ENCODE measurements around the gene ZBTB20.

Gene ZBTB20

GRCh38 chr3:114790752-114791151, 356.3 kb downstream of the ZBTB20 start:
- no peaks in the 10 kb centered on the region for H3K9me3 ChIP-seq (ENCODE audit: insufficient read depth, low read length)
- no peak overlapping the region for H3K4me2 ChIP-seq (ENCODE audit: low read length)
- H3K27me3 ChIP-seq (ENCODE audit: low read depth, low read length) = no peaks in the 10 kb centered on the region
- no peak overlapping the region for H3K27ac ChIP-seq (ENCODE audit: low read length)
- H3K4me1 ChIP-seq (ENCODE audit: low read length) = no peaks in the 10 kb centered on the region
- H4K20me1 ChIP-seq (ENCODE audit: insufficient read depth, low read length) = no peaks in the 10 kb centered on the region
- H3K79me2 ChIP-seq (ENCODE audit: low read length) = no peaks in the 10 kb centered on the region
- no peaks in the 10 kb centered on the region for H3K36me3 ChIP-seq (replicated peaks; ENCODE audit: low read depth, low read length)
- no peak overlapping the region for H3K9ac ChIP-seq (ENCODE audit: low read length)
- H3K4me3 ChIP-seq (ENCODE audit: low read length) = no peak overlapping the region
- TF ChIP-seq CTCF (IDR thresholded peaks at IDR 0.05; ENCODE audit: low read depth, low read length) (no peak), EZH2phosphoT487 (IDR thresholded peaks at IDR 0.05; ENCODE audit: low read depth) (no peak)
- no peak overlapping the region for H2AFZ ChIP-seq (ENCODE audit: low read depth, low read length)

GRCh38 chr3:114789803-114790202, 357.3 kb downstream of the ZBTB20 start:
- Histone ChIP-seq H3K27ac (ENCODE audit: low read length) (no peak overlapping the region), H3K27me3 (ENCODE audit: low read depth, low read length) (no peaks in the 10 kb centered on the region), H4K20me1 (ENCODE audit: insufficient read depth, low read length) (no peaks in the 10 kb centered on the region), H3K79me2 (ENCODE audit: low read length) (no peaks in the 10 kb centered on the region), H3K9ac (ENCODE audit: low read length) (no peak overlapping the region), H3K4me1 (ENCODE audit: low read length) (no peaks in the 10 kb centered on the region), H3K9me3 (ENCODE audit: insufficient read depth, low read length) (no peaks in the 10 kb centered on the region), H3K4me3 (ENCODE audit: low read length) (no peak overlapping the region), H3K4me2 (ENCODE audit: low read length) (no peak overlapping the region), H2AFZ (ENCODE audit: low read depth, low read length) (no peak overlapping the region), H3K36me3 (replicated peaks; ENCODE audit: low read depth, low read length) (no peaks in the 10 kb centered on the region)
- TF ChIP-seq EZH2phosphoT487 (IDR thresholded peaks at IDR 0.05; ENCODE audit: low read depth) = no peak
- TF ChIP-seq CTCF (IDR thresholded peaks at IDR 0.05; ENCODE audit: low read depth, low read length) = no peak

GRCh38 chr3:114775395-114775794, 371.7 kb downstream of the ZBTB20 start:
- no peak overlapping the region for H2AFZ ChIP-seq (ENCODE audit: low read depth, low read length)

GRCh38 chr3:114770874-114771273, 376.2 kb downstream of the ZBTB20 start:
- Histone ChIP-seq H3K36me3 (replicated peaks; ENCODE audit: low read depth, low read length) (peaks cover 3% of the 10 kb centered on the region), H3K4me2 (ENCODE audit: low read length) (no peak overlapping the region), H2AFZ (ENCODE audit: low read depth, low read length) (no peak overlapping the region), H4K20me1 (ENCODE audit: insufficient read depth, low read length) (no peaks in the 10 kb centered on the region), H3K79me2 (ENCODE audit: low read length) (no peaks in the 10 kb centered on the region), H3K4me3 (ENCODE audit: low read length) (no peak overlapping the region), H3K27ac (ENCODE audit: low read length) (no peak overlapping the region), H3K27me3 (ENCODE audit: low read depth, low read length) (no peaks in the 10 kb centered on the region), H3K9me3 (ENCODE audit: insufficient read depth, low read length) (no peaks in the 10 kb centered on the region), H3K4me1 (ENCODE audit: low read length) (no peaks in the 10 kb centered on the region), H3K9ac (ENCODE audit: low read length) (no peak overlapping the region)
- no peak for TF ChIP-seq EZH2phosphoT487 (IDR thresholded peaks at IDR 0.05; ENCODE audit: low read depth)
- TF ChIP-seq CTCF (IDR thresholded peaks at IDR 0.05; ENCODE audit: low read depth, low read length) = no peak

More at GRCh38 chr3:114775395-114775794, 371.7 kb downstream of the ZBTB20 start:
- no peaks in the 10 kb centered on the region for H4K20me1 ChIP-seq (ENCODE audit: insufficient read depth, low read length)
- no peak overlapping the region for H3K4me2 ChIP-seq (ENCODE audit: low read length)
- no peaks in the 10 kb centered on the region for H3K4me1 ChIP-seq (ENCODE audit: low read length)
- peaks cover 3% of the 10 kb centered on the region for H3K36me3 ChIP-seq (replicated peaks; ENCODE audit: low read depth, low read length)
- H3K9me3 ChIP-seq (ENCODE audit: insufficient read depth, low read length) = no peaks in the 10 kb centered on the region
- H3K27me3 ChIP-seq (ENCODE audit: low read depth, low read length) = no peaks in the 10 kb centered on the region
- no peak for TF ChIP-seq CTCF (IDR thresholded peaks at IDR 0.05; ENCODE audit: low read depth, low read length)
- no peak for TF ChIP-seq EZH2phosphoT487 (IDR thresholded peaks at IDR 0.05; ENCODE audit: low read depth)
- H3K4me3 ChIP-seq (ENCODE audit: low read length) = no peak overlapping the region
- no peaks in the 10 kb centered on the region for H3K79me2 ChIP-seq (ENCODE audit: low read length)
- no peak overlapping the region for H3K9ac ChIP-seq (ENCODE audit: low read length)
- no peak overlapping the region for H3K27ac ChIP-seq (ENCODE audit: low read length)

Measured in OCI-LY3 (cell line).